ENCODE results near the gene SEMA3B. TPM values are rescaled to one million over a fixed set of nuclear protein-coding genes. Genes with fewer than 3 reads are reported as not detected.
A peak's percentile ranks its signal among the peaks of the same experiment; 100 is the strongest.

SEMA3B gene
- total and polyA plus RNA-seq, 9 of the 15 experiments (the other 6 are each of a cell fraction or from before 2014, with no cell fraction given): 0.03 to 1.8 (median 0.55) TPM; not detected in 1

- TF ChIP-seq ZBTB26 (CRISPR knock-in tag; IDR thresholded peaks at IDR 0.05) (no peak), ZNF584 (CRISPR knock-in tag; IDR thresholded peaks at IDR 0.05; ENCODE audit: low read depth) (no peak), CHD4 (IDR thresholded peaks at IDR 0.05; ENCODE audit: insufficient read depth, insufficient replicate concordance, low read depth, low read length, poor library complexity, severe bottlenecking) (no peak), ARID4B (CRISPR knock-in tag; IDR thresholded peaks at IDR 0.05) (no peak), NFE2 (IDR thresholded peaks at IDR 0.05; ENCODE audit: low read depth) (no peak), EZH2 (IDR thresholded peaks at IDR 0.05; ENCODE audit: borderline replicate concordance, low read depth, low read length) (no peak), CTBP1 (IDR thresholded peaks at IDR 0.05; ENCODE audit: borderline replicate concordance) (peak; percentile 47; the same call in 1 of the 2 replicates), ADNP (tag; IDR thresholded peaks at IDR 0.05) (no peak), GATA2 (CRISPR knock-in tag; IDR thresholded peaks at IDR 0.05) (peak; percentile 13; the same call in 1 of the 2 replicates), NR3C1 (CRISPR knock-in tag; IDR thresholded peaks at IDR 0.05) (no peak), KAT8 (IDR thresholded peaks at IDR 0.05; ENCODE audit: low read depth) (no peak), ZNF23 (CRISPR knock-in tag; IDR thresholded peaks at IDR 0.05) (no peak), KLF16 (IDR thresholded peaks at IDR 0.05) (0 out of 2 replicates have a peak, but pooled peaks have one; percentile 16), ARID1B (IDR thresholded peaks at IDR 0.05) (peak; percentile 47), RBBP5 (IDR thresholded peaks at IDR 0.05; ENCODE audit: borderline replicate concordance, insufficient read depth, low read length, poor library complexity, severe bottlenecking) (no peak), EGR1 (conservative IDR thresholded peaks at IDR 0.05) (0 out of 2 replicates have a peak, but pooled peaks have one; percentile 7), POLR2B (IDR thresholded peaks at IDR 0.05; ENCODE audit: low read depth, partially characterized antibody) (no peak), SIRT6 (IDR thresholded peaks at IDR 0.05; ENCODE audit: low read depth, low read length) (no peak), MNT (conservative IDR thresholded peaks at IDR 0.05) (peak in 1 of 2 experiments; percentile 63; a peak in 3 of 4 replicates), XRCC5 (IDR thresholded peaks at IDR 0.05; ENCODE audit: low read depth, low read length) (peak; percentile 58; the same call in 1 of the 2 replicates), HSF4 (CRISPR knock-in tag; IDR thresholded peaks at IDR 0.05; ENCODE audit: borderline replicate concordance) (no peak)
Measured at GRCh38 chr3:50324351-50325112, 55.6 kb downstream of the SEMA3B start (continued).
